Spleen (tissue), 7 donors: ENCODE measurements around the gene EDN1.

Experiments
- POLR2A ChIP-seq, 3 donors: fragments of 450-650 bp; IDR thresholded peaks; one replicate each; pipeline ENCODE4 v1.5.1; 2017; ENCODE audit warnings: antibody characterized with exemption in 3 of 3, mild to moderate bottlenecking in 1 of 3
- POLR2AphosphoS5 ChIP-seq, 3 donors: sonication (generic); formaldehyde crosslinking; IDR thresholded peaks; one replicate each; pipeline ENCODE4 v1.5.1; 2017; ENCODE audit warnings: antibody characterized with exemption in 3 of 3
- TF ChIP-seq, protein P1 (sequence below), 11 experiments: fragments of 200-600 bp in 7 of 11; fragments of 450-650 bp in 4 of 11; sonication (generic) in 4 of 11; IDR thresholded peaks in 8 of 11; conservative IDR thresholded peaks in 3 of 11; 1 replicate in 7 of 11; 2 replicates in 4 of 11; pipeline versions ENCODE4 v1.4.0 to v1.8.0; 2016 to 2021; ENCODE audit warnings: antibody characterized with exemption in 11 of 11, inconsistent platforms in 4 of 11, mild to moderate bottlenecking in 1 of 11
- donor health status: DM: no; HTN: no; CAD: no; lungs with moderate emphysema.
- donor health status: DM: no; HTN: no; CAD: no.
- donor health status: DM: no; HTN: no; CAD: no.

DNA sequence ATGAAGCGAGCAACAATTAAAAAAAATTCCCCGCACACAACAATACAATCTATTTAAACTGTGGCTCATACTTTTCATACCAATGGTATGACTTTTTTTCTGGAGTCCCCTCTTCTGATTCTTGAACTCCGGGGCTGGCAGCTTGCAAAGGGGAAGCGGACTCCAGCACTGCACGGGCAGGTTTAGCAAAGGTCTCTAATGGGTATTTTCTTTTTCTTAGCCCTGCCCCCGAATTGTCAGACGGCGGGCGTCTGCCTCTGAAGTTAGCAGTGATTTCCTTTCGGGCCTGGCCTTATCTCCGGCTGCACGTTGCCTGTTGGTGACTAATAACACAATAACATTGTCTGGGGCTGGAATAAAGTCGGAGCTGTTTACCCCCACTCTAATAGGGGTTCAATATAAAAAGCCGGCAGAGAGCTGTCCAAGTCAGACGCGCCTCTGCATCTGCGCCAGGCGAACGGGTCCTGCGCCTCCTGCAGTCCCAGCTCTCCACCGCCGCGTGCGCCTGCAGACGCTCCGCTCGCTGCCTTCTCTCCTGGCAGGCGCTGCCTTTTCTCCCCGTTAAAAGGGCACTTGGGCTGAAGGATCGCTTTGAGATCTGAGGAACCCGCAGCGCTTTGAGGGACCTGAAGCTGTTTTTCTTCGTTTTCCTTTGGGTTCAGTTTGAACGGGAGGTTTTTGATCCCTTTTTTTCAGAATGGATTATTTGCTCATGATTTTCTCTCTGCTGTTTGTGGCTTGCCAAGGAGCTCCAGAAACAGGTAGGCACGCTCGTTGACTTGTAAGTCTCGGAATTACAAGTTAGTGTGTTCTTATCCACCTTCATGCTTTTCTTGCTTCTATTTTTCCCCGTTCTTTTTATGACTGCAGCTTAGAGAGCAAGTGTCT is at the start of gene EDN1:
- TF ChIP-seq, protein P1, sequence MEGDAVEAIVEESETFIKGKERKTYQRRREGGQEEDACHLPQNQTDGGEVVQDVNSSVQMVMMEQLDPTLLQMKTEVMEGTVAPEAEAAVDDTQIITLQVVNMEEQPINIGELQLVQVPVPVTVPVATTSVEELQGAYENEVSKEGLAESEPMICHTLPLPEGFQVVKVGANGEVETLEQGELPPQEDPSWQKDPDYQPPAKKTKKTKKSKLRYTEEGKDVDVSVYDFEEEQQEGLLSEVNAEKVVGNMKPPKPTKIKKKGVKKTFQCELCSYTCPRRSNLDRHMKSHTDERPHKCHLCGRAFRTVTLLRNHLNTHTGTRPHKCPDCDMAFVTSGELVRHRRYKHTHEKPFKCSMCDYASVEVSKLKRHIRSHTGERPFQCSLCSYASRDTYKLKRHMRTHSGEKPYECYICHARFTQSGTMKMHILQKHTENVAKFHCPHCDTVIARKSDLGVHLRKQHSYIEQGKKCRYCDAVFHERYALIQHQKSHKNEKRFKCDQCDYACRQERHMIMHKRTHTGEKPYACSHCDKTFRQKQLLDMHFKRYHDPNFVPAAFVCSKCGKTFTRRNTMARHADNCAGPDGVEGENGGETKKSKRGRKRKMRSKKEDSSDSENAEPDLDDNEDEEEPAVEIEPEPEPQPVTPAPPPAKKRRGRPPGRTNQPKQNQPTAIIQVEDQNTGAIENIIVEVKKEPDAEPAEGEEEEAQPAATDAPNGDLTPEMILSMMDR (IDR thresholded peaks at IDR 0.05 in 8 of 11, conservative IDR thresholded peaks at IDR 0.05 in 3 of 11) = peak in 9 of 11 experiments; percentile 4 to 65 (median 48)
- peak in 1 of 3 donors; percentile 36 for TF ChIP-seq POLR2A (IDR thresholded peaks at IDR 0.05)
- peak; percentile 73 to 94 (median 87) for TF ChIP-seq POLR2AphosphoS5 (IDR thresholded peaks at IDR 0.05)
